HG03520 (cell line): ENCODE data around the gene PUS1.
"Not testable (repeated sequence)": the region's sequence is repeated elsewhere in the genome, so short reads cannot be mapped to it uniquely, and the experiment has no call there.

Experiments used
- ATAC-seq: cut with Tn5 transposase; IDR thresholded peaks from one replicate; pipeline ENCODE4 v1.9.1; 2021; ENCODE audit warnings: mild to moderate bottlenecking, moderate library complexity; ENCODE audit not compliant: unreplicated experiment

The PUS1 gene

DNA sequence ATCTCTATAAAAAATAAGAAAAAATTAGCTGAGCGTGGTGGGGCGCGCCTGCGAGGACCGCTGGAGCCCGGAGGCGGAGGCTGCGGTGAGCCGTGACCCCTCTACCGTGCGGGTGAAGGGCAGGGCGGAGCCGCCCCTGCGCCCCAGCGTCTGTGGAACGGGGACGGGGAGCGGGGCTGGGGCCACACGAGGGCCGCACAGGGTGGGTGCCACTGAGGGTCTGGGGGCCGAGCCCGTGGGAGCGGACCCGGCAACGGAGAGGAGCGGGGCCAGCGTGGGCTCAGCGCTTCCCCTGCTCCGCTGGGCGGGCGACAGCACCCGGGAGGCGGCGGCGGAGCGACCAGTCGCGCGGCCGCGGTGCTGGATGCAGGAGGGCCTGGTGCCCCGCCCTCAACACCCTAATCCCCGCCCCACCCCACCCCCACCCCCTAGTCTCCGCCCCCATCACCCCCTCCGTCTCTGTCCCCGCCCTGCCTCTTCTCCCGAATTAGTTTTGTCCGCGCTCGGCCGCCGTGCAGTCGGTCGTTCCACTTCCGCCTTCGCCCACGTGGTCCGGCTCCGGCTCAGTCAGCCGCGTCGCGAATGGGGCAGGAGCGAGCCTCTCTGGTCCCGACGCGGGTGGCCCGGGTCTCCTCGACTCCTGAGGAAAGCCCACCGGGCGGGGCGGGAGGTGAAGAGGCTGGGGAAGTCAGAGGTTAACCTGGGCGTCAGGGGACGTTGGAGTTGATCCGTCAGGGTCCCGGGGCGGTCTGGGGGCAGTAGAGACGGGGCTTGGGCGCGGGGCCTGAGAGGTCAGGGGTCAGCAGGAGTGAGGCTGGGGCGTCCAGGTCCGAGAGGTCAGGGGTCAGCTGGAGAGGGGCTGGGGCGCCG lies at the start of gene PUS1:
PUS1 (plus strand) TSS at position 566 of the 870 bp plus-strand sequence. CDS start 447 bp downstream, outside the sequence.
- peak; percentile 58 for ATAC-seq

DNA sequence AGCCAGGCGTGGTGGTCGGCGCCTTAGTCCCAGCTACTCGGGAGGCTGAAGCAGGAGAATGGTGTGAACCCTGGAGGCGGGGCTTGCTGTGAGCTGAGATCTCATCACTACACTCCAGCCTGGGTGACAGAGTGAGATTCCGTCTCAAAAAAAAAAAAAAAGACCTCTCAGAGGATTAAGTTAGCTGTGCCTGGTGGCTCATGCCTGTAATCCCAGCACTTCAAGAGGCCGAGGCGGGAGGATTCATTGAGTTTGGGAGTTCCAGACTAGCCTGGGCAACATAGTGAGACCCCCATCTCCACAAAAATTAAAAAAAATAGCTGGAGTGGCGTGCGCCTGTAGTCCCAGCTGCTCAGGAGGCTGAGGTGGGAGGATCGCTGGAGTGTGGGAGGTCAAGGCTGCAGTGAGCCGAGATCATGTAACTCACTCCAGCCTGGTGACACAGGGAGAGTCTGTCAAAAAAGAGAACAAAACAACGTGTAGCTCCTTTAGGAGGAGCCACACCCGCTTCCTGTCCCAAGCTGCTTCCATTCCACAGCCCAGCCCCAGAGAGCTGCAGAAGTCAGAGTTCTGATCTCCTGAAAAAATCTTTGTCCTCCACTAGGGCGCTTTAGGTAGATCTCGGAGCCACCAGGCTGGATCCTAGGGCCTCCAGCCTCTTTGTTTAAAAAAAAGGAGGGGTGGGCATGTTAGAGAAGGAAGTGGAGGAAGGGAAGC lies 46.1 kb upstream of the PUS1 start:
- ATAC-seq = no peak

DNA sequence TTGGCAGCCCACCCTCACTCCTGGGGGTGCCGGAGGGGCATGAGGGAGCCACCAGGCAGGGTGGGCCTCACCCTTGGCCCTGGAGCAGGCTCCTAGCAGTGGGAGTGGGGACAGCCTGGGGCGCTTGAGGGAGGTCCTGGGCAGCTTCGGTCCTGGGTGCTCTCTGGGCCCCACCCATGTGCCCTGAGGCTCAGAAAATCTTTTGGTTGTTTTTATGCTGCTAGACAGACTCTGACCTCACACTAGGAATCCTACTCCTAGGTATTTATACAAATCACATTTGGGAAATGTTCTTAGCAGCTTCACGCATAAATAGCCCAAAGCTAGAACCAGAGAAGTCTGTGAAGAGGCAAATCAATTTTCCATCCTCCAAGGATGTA lies 45.6 kb upstream of the PUS1 start:
- no peak for ATAC-seq

DNA sequence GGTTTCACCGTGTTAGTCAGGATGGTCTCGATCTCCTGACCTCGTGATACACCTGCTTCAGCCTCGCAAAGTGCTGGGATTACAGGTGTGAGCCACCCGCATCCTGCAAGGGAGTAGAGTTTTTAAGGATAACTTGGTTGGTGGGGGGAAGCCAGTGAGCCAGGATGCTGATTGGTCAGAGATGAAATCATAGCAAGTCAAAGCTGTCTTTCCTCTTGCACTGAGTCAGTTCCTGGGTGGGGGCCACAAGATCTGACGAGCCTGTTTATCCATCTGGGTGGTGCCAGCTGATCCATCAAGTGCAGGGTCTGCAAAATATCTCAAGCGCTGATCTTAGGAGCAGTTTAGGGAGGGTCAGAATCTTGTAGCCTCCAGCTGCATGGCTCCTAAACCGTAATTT lies 44.0 kb upstream of the PUS1 start:
- not testable (repeated sequence) for ATAC-seq

DNA sequence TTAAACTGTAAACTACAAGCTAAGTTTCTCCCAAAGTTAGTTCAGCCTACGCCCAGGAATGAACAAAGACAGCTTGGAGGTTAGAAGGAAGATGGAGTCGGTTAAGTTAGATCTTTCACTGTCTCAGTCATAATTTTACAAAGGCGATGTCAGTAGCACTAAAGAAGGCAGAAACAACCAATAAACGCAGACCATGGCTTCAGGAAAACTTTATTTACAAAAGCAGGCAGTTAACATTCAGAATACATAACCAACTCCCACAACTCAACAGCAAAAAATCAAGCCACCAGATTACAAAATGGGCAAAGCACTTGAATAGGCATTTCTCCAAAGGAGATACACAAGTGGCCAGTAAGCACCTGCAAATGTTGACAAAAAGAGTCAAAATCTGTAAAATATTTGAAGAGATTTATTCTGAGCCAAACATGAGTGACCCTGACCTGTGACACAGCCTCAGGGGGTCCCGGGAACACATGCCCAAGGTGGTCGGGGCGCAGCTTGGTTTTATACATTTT lies 43.5 kb upstream of the PUS1 start:
- ATAC-seq = no peak

DNA sequence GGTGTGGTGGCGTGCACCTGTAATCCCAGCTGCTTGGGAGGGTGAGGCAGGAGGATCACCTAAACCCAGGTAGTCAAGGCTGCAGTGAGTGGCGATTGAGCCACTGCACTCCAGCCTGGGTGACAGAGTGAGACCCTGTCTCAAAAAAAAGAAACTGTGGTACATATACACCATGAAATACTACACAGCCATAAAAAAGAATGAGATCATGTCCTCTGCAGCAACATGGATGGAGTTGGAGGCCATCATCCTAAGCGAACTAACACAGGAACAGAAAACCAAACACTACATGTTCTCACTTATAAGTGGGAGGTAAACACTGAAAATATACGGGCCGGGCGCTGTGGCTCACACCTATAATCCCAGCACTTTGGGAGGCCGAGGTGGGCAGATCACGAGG lies 37.4 kb upstream of the PUS1 start:
- not testable (repeated sequence) for ATAC-seq

DNA sequence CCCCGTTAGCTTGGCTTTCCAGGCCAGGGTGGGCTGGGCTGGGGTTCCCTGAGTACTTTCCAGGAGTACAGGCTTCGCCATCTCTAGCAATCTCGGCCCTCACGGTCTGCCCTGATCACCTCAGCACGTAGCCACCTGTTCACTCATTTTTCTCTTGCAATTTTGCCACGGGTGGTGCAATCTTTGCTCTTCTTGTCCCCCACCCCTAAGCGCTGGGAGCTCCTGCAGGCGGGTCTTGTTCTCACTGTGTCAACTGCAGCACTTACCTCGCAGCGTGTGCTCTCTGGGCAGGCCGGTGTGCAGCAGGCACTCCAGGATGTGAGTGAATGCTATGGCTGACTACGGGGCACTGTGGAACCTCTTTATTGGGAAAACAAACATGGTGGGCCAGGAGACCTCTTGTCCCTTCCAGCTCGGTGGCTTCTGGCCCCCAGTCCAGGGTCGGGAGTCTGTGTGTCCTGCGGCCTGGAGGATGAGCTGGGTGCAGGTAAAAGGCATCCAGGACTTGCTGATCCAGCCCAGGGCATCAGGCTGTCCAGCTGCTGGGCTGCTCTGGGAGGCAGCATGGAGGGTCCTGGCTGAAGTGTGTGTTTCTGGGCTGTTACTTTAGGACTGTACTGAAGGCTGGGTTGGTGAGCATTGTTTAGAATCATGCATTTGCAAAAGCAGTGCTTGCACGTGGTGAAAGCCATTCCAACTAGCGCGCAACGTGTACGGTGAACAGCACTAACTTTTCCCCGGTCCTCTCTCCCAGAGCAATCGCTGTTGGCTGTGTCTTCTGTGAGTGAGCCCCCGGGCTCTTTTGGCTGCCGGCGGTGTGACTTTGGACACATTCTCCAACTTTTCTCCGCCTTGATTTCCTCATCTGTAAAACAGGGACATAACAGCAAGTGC lies 36.1 kb upstream of the PUS1 start:
- no peak for ATAC-seq

DNA sequence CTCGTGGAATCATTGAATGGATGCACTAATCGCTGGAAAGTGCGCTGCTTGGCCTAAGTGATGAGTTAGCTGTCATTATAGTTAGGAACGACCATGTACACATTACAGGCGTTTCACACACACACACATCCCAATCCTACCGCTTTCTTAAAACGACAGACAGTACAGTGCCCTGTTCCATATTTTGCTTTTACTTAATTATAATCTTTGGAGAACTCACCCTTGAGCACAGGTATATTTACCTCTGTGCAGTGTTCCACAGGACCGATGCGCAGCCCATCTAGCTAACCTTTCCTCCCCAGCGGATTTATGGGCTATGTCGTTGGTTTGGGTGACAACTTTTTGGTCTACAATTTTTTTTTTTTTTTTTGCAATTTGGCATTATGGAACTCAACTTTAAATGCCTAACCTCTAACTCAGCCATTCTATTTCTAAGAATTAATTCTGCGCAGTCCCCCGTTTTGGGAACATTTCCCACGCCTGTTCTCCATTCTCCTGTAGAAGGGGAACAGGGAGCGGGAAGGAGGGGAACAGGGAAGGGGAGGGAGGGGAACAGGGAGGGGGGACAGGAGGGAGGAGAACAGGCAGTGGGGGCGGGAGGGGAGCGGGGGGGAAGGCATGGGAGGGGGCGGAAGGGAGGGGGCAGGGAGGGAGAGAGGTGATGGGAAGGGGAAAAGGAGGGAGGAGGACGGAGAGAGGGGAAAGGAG lies 35.3 kb upstream of the PUS1 start:
- ATAC-seq = no peak

DNA sequence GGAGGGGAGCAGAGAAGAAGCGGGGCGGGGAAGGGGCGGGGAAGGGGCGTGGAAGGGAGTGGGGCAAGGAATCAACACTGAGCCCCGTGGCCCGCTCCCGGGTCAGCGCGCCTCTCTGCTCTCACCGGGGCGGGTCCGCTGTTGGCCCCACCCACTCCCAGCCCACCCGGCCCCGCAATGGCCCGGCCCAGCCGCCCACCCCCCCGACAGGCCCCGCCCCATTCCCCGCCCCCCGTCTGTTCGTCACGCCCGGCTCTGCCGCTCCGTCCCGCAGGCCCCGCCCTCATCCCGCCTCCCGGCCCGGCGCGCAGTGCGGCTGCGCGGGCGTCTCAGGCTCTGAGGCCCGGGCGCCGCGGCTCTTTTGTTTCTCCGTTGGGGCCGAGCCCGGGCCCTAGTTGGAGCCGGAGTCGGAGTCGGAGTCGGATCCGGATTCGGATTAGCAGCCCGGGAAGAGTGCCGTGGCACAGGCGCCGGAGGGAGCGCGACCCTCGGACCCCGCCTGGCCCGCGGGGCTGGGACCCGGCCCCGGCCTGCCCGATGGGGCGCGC lies 34.7 kb upstream of the PUS1 start, which contains the start of gene ULK1:
ULK1 (plus strand) TSS at position 310 of the 548 bp plus-strand sequence. CDS start 380 bp downstream, outside the sequence.
- ATAC-seq = peak; percentile 76

DNA sequence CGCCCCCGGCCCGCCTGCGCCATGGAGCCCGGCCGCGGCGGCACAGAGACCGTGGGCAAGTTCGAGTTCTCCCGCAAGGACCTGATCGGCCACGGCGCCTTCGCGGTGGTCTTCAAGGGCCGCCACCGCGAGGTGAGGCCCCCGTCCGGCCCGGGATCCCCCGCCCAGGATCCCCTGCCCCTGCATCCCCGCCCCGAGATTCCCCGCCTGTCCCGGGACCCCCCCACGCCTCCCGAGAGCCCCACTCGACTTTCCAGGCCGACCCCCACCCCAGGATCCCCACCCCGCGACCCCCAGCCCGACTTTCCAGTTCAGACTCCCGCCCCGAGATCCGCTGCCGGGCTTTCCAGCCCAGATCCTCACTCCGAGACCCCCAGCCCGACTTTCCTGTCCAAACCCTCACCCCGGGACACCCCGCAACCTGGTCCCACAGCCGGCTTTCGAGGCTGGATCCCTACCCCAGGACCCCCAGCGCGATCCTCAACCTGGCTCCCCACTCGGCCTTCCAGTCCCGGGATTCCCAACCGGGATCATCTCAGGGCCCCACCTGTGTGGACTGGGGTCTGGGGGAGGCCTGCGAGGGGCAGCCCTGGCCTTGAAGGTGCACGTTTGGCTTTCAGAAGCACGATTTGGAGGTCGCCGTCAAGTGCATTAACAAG lies 34.0 kb upstream of the PUS1 start:
- ATAC-seq = no peak

DNA sequence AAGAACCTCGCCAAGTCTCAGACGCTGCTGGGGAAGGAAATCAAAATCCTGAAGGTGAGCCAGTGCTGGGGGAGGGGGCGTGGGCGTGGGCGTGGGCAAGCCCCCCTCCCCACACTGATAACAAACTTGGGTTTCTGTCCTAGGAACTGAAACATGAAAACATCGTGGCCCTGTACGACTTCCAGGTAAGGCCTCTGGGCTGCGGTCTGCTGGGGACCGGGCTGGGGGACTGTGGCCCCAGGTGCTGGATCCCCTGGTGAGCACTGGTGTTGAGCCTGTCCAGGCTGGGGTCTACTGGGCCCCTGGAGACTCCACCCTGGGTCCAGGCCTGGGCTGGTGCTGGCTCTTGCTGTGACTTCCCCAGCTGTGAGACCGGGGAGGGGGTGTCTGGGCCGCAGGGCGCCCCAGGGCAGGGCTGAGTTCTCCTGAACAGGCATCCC lies 33.4 kb upstream of the PUS1 start:
- peak; percentile 18 for ATAC-seq

DNA sequence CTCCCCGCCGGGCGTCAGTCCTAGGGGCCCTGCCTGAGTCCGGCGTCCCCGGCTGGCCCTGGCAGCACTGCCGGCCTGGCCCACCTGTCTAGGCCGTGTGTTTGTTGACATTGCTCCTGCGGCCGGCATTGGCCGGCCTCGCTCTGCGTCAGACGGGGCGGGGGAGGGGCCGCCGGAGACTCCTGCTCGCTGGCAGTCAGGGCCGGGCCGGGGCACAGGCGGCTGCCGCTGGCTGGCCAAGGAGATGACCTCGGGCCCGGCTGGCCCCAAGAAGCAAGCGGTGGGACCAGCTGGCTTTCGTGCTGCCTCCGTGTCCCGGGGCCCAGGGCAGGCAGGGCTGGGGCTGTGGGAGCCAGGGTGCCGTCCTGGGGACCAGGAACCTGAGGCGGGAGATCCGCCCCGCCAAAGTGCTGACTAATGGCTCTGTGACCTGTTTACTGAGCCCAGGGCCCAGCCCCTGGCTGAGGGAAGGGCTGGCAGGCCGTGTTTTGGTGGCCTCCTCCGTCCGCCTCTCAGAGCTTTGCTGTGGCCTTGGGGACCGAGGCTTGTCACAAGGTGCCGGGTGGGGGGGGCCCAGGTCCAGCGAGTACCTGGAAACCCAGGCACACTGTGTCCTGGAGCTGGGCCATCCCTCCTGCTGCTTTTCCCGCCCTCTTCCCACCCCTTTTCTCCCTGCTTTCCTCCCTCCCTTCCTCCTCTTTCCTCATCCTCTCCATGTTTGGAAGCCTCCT lies 32.8 kb upstream of the PUS1 start:
- peak; percentile 53 for ATAC-seq

DNA sequence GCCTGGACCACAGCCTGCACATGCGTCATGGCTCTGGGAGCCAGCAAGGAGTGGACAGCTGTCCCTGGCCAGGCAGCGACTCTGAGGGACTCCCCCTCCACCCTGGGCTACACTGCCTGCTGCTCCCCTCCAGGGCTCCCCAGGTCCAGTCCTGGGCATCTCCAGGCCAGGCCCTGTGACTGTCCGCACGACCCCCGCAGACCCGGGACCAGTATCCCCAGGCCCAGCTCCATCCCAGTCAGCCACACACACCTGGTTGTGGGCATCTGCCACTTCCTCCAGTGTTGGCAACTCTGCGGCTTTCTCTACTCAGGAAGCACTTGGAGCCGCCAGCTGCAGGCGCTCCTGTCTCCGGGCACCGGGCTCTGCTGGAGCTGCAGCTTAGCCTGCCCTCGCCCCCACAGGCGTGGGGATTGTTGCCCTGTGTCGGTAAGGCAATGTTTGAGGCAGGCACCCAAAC lies 32.2 kb upstream of the PUS1 start:
- ATAC-seq = no peak

DNA sequence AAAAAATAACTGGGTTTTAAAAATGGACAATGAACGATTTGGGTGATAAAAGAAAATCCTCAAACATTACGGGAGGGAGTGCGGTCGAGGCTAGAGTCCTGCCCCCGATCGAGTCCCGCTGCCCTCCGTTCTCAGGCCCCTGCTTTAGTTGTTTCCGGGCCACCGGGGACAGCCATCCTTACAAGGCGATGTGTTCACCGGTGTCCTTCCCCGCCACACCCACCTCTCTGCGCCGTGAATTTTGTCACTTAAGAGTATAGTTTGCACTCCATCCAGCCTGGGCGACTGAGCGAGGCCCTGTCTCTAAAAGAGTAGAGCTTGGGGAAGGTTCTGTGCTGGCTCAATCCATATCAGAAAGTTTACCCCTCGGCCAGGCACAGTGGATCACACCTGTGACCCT lies 31.8 kb upstream of the PUS1 start:
- ATAC-seq = no peak

DNA sequence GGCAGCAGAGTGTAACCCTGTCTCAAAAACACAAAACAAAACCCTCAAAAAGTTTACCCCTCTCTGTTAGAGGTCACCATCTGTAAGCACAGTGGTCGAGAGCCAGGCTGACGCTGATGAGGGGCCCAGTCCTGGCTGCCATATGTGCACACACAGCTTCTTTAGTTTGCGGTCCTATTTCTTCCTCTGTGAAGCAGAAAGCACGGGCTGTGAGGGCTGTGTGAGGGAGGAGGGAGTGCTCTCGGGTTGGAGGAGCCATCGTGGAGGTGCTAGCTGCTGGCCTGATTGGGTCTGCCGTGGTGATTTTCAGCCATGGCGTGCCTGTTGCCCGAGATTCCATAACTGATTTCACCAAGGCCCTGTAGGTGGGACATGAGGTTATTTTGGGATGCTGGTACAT lies 31.2 kb upstream of the PUS1 start:
- no peak for ATAC-seq

DNA sequence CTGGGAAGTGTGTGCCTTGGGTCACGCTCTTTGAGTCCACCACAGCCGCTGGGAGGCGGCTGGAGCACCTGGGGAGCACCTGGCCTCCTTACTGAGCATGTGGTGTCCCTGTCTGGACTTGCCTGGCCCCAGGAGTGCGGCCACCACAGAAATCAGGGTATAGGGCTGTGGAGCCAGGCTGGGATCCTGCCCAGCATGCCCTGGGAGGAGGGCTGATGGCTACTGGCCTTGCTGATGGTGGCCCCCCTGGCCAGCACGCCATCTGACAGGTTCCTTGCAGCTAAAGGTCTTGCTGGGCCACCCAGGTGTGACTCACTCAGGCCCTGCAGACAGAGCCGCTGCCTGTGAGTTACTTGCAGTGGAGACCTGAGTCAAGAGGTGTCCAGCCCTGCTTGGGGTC lies 28.7 kb upstream of the PUS1 start:
- ATAC-seq = no peak

DNA sequence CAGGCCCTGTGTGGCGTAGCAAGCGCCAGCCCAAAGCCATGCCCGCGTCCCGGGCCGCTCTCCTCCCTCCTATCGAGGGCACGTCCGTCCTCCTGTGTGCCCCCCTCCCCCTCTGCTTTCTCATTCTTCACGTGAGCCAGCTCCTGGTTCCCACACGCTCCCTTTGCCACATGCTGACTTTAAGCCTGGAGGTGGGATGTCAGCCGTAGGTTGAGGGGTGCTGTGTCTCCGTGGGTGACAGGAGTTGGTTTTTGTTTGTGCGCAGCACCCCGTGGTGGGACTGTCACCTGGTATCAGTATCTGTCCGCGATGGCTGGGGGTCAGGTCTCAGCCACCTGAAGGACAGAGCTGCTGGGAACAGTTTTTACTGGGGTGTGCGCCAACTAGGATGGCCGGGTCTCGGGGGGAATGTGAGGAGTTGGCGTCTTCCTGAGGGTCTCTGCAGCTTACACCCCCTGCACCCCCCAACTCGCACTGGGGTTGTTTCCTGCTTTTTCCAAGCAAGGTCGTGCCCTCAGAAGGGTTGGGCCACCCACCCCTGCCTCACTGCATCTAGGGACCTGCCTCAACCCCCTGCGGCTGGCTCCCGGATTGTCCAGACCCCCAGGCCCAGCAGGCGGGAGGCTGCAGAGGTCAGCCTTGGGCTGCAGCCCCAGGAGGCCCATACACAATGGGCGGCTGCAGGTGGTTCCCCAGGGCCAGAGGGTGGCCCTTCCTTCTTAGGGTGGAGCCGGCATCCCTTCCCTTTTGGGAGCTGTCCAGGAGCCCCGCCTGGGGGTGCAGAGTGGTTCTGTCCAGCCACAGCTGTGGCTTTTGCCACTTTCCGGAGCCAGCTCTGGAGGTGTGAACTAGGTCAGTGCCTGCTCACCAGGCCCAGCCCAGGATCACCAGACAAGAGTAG lies 27.4 kb upstream of the PUS1 start:
- ATAC-seq = no peak
